ENCODE data around the gene GABBR2. TPM values are rescaled to one million over a fixed set of nuclear protein-coding genes. Genes with fewer than 3 reads are reported as not detected.

Gene GABBR2
- total RNA-seq, 1 donor from 2014 or later, result 0.68 TPM

DNA sequence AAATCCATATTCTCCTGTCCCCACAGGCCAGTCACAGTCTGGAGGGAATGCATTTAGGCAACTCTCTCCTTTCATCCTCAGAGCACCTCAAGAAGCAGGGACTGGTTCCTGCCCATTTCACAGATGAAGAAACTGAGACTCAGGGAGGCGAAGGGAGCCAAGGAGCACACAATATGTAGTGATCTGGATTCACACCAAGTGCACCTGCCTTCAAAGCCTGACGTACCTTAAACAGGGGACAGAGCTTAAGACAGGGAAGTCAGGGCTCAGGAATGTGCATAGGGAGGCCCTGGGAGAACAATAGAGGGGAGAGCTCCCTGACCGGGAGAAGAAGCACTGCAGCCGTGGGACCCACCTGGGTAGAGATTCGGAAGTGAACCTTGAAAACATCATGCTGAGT, 83.0 kb downstream of the GABBR2 start:
- no peak for DNase-seq

DNA sequence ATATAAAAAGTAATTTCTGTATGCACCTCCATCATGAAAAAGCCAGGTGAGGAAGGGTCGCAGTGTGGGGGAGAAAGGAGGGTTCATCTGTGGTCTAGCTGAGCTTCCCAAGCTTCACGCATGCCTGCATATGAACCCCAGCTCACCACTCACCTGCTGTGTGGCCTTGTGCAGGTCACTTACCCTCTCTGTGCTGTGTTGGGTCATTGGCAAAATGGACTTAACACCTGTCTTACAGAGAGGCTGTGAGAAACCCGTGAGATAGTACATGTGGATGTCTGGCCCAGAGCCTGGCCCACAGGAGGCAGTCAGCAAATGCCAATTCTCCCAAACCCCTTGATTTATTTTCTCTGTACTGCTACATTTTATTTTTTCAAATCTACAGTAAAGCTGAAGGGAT, 88.9 kb downstream of the GABBR2 start:
- no peak for DNase-seq

DNA sequence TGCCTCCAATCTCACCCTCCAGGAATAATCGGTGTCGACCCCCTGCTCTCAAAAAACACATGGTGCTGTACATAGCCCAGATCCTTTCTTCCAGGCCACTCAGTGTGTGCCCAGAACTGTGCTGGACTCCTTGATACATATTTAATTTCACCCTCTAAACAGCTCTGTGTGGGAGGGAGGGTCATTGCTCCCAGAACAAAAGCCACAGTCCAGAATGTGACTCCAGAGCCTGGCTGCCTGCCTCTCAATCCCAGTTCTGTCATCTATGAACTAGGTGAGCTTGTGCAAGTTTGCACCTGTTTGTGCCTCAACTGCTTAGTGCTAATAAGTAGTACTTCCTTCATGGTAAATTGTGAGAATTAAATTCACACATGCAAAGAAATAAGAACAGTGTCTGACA, 93.1 kb downstream of the GABBR2 start:
- no peak for DNase-seq

DNA sequence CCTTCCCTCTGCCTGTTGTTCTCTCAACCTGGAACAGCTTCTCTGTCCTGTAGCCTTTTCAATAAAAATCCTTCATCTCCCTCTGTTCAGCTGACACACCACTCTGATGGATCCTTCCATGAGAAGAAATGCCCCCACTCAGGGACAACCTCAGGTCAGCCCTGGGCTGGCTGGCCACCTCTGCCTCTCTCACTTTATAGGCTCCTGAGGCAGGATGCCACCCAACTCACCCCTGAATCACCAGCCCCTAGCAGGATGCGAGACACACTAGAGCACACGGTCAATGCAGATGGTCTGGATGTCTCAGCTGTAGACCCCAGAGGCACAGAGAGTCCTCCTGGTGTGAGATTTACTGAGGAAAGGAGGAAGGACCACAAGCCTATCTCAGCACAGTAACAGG, 93.8 kb downstream of the GABBR2 start:
- DNase-seq, result no peak

DNA sequence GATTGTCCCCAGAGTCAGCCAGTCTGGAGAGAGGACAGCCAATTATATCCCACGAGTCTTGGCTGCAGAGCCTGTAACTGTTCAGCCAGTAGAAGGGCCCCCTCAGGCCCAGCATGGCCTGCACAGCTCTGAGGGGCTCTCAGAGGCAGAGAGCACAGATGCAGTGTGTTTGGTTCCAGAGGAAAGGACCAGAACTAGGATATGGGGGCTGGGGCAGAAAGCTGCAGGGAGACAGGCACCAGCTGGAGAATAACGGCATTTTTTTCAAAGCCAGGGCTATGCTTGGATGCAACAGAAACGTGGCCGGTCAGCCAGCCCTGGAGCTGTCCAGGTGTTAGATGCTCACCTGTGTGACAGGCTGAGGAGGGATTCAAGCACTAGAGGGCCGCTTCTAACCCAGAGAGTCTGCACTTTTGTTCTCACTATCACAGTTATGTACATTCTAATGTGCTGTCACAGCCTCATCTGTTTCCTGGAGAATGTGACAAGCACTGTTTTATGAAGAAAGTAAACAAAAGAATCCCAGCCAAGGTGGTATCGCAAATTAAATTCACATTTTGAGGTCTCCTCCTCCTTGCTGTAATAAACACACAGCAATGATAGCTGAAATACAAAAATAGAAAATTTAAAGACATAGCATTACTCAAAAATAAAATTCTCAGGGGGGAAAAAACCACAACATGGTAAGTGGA, 96.5 kb downstream of the GABBR2 start:
- no peak for DNase-seq

DNA sequence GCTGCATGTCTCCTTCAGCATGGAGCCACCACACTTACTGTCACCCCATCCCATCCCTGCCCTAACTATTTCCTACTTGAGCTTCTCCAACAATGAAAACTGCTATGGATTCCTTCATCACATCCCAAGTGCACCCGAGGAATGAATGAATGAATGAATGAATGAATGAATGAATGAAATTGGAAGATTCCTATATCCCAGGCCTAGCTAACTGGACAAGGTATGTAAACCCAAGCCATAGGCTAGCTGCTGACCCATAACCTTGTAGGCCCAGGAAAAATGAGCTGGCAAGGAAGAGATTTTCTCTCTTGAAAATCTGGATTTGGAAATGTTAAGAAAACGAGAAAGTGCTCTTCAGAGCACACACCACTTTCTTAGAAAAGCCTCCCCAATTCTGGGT, 97.4 kb downstream of the GABBR2 start:
- no peak for DNase-seq

DNA sequence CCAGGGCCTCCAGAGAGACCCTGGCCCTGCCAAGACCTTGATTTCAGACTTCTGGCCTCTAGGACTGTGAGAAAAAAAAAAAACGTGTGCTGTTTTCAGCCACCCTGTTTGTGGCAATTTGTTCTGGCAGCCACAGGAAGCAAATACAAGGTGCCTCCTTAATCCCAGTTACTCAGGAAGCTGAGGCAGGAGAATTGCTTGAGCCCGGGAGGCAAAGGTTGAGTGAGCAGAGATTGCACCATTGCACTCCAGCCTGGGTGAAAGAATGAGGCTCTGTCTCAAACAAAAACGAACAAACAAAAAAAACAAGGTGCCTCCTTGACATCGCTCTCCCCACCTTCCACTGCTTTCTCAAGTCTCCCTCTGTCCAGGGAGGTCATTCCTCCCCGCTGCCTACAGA, 98.0 kb downstream of the GABBR2 start:
- DNase-seq, result peak; percentile 72

DNA sequence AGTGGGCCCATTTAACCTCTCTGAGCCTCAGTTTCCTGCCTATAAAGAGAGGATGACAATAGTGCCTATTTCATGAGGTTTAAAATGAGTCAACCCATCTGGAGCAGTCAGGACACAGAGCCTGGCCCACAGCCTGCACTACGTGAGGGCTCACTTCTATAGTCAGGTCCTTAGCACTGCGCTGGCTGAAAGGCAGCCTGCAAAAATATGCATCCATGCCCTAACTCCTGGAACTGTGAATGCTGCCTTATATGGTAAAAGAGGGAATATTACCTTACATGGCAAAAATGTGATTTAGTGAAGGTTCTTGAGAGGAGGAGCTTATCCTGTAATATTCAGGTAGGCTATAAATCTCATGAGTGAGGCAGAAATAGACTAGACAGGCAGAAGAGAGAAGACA, 98.5 kb downstream of the GABBR2 start:
- peak; percentile 74 for DNase-seq

DNA sequence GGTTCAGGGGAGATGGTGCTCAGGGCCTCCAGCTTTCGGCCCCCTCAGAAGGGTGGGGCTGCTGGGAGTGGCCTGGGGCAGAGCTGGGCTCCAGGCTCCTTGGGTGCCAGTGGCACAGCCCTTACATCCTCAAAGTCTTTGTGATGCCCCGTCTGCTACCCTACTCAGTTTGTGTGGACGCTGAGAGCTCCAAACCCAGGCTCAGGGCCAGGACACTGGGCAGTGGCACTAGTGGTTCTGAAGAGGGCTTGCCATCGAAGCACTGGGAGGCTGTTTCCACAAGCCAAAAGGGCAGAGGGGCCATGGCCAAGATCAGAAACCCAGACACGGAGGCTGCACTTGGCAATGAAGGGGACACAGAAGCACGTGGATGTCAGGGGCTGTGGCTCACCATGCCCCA, 99.1 kb downstream of the GABBR2 start:
- no peak for DNase-seq

DNA sequence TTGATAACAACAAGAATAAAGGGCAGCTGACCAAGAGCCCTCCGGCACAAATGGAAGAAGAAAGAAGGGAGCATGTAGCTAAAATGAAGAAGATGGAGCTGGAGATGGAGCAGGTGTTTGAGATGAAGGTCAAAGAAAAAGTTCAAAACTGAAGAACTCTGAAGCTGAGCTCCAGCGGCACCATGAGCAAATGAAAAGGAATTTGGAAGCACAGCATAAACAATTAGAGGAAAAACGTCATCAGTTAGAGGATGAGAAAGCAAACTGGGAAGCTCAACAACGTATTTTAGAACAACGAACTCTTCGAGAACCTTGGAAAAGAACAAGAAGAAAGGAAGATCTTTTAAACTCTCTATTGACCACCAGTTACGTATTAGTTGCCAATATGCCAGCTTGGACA, 100.9 kb downstream of the GABBR2 start:
- peak; percentile 93 for DNase-seq

DNA sequence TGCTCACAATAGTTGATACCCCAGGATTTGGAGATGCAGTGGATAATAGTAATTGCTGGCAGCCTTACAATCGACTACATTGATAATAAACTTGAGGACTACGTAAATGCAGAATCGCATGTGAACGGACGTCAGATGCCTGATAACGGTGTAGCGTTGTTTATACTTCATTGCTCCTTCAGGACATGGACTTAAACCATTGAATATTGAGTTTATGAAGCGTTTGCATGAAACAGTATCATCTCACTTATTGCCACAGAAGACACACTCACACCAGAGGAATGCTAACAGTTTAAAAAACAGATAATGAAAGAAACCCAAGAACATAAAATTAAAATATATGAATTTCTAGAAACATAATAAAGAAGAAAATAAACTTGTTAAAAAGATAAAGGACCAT, 101.6 kb downstream of the GABBR2 start:
- DNase-seq, result no peak

DNA sequence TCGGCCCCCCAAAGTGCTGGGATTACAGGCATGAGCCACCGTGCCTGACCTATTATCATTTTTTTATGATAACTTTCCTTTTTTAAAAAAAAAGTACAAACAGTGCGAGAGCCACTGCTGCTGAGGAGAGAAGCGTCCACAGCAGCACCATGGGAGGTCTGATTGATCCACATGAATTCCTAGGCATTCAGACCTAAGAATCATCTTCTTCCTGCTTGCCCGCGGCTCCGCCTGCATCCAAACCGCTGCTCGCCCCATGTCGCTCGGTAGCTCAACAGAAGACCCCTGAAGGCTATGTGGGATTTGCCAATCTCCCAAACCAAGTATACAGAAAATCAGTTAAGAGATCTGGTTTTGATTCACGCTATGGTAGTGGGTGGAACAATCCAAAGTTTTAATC, 102.0 kb downstream of the GABBR2 start:
- no peak for DNase-seq

DNA sequence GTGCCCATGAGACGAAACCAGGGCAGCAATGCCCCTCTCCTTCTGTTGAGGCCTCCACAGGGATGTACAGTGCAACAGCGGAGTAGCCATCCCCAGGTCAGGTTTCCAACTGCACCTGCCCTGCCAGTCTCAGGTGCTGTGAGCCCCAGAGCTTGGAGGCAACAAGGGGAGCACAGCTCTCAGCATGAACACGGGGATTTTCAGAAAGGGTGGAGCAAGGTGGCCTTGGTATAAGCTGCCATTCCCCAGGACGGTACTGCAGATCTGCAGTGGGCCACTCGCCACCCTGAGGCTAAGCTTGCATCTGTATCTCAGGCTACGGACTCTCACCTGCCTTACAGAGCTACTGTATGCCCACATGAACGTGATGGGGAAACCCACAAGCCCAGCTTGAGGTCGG, 103.6 kb downstream of the GABBR2 start:
- DNase-seq, result no peak

DNA sequence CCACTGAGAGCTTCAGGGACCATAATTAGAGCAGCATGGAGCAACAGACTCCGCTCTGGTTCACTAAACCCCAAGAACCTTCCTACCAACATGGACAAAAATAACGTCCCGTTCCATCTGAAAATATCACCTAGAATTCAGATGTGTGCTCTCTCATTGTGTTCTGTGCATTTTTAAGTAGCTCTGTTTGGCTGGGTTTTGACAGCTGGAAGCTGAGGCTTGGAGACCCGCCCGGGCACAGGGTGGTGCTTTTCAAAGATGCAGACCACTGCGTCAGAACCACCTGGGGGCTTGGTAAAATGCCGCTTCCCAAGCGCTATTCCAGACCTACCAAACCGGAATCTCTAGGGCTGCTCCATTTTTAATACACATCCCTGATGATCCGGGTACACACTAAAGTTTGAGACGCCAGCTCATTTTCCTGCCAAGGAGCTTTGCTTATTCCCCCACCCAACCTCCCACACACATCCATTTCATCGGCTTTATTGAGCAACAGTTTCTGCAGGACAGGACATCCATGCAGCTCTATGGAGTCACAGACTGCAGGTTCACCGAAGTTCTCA, 104.8 kb downstream of the GABBR2 start:
- no peak for DNase-seq

DNA sequence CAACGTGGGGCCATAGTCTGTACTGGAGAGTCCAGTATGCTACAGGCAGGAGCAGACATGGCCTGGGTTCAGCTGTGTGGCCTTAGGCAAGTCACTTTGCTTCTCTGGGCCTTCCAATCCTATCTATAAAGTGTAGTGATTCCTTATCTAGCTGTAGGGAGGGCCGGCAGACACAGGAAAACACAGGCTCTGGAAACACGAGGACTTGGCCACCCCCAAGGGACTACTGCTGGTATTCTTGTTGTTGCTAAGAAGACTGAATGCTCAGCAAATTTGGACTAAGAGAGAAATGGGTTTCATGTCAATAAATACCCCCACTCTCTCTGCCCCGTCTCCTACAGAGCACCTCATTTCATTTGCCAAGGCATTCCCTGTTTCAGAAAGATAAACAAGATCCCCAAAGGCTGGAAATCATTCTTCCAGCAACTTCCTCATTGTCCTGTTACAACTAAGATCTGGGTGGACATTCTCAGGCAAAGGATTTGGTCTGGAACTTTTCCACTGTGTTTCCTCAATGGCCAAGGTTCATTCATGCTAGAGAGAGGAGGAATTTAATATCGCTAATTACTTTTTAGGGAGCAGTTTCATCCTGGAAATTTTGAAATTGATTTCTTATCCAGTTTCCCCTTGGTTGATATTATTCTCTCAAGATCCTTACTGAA, 105.8 kb downstream of the GABBR2 start:
- DNase-seq, result peak; percentile 28

DNA sequence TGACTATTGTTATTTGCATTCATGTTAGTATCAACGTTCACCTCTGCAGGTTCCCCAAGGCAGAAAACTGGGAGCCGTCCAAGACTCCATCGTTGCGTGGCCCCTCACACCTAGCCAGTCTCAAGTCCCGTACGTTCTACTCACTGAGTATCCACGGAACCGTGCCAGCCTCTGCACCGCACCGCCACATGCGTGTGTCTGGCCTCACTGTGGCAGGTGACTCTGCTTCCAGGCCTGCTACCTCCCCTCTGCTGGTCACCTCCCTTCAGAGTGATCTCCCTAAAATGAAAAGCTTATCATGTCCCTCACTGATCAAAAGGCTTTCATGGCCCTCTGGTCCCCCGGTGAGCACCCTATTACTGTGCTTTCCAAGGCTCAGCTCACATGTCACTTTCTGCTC, 108.1 kb downstream of the GABBR2 start:
- no peak for DNase-seq

DNA sequence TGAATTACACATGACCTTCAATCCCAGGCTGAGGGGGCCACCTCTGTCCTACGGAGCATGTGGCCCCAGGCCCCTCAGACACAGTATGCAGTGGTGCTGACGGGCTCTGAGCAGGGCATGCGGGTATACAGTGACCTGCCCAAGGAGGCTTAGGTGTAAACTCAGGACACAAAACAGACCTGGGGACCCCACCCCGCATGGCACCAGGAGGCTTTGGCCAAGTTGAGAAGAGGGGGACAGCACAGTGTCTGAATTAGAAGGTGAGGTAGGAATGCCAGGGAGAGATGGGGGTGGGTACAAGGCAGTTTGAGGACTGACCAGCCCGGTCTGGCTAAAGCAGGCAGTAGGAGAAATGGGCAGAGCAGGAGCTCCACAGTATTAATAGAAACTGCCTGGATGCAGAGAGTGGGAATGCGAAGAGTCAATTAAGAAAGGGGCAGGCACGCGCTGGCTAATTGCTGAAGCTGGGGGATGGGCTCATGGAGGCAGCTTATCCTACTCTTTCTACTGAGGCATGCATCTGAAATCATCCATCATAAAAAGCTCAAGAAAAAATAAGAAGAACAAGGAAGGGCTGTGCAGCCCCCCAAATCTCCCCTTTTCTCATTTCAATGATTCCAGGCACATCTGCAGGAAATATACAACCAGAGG, 109.0 kb downstream of the GABBR2 start:
- DNase-seq, result no peak

DNA sequence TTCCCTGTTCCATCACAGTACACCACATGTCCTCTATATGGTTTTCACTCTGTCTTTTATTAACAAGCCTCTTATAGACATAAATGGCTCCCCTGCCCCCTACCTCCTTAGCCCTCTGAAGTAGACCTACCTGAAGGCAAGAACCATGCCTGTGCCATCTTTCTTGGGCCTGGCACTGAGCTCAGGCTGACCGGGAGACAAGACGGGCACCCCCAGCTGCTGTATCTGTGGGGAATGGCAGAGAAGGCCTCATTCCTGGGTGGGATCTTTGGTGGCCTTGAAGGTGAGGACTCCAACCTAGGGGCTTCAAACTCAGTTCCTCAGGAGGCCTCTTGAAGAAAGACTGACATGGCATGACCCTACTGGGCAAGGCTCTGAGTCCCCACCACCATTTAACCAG, 109.9 kb downstream of the GABBR2 start:
- no peak for DNase-seq

DNA sequence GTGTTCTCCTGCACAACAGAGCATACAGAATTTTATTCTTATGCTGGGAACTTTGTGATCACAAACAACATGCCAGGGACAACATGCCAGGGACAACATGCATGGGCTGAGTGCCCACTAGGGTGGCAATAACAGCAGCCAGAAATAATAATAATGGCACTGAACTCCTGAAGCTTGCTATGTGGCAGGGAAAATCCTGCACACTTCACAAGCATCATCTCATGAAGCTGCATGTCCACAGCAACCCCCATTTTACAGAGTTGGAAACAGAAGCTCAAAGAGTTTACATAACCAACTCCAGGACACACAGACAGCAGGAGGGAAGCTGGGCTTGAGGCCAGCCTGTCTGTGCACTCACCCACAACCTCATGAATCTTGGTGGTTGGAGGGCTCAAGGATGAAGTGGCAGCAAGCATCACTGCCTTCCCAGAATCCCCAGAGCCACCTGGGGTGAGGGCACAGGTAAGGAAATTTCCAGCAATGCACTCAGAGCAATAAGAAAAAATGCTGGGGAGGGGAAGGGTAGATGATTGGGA, 111.4 kb downstream of the GABBR2 start:
- no peak for DNase-seq

DNA sequence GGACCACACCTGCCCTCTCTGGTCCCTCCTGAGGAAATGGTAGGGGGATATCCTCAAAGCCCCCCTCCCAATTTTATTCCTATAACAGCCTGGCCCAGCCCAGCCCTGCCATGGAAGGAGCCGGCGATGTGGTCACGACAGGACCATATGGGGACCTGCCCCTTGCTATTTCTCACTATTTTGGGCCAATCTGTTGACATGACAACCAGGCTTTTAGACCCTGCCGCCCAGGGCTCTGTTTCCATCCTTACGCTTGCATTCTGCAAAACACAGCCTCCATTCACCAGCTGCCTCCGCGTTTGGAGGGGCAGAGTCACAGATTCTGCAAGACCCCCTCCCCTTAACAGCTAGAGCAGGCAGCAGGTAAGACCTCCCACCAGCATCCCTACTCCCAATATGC, 112.2 kb downstream of the GABBR2 start:
- DNase-seq, result no peak

DNA sequence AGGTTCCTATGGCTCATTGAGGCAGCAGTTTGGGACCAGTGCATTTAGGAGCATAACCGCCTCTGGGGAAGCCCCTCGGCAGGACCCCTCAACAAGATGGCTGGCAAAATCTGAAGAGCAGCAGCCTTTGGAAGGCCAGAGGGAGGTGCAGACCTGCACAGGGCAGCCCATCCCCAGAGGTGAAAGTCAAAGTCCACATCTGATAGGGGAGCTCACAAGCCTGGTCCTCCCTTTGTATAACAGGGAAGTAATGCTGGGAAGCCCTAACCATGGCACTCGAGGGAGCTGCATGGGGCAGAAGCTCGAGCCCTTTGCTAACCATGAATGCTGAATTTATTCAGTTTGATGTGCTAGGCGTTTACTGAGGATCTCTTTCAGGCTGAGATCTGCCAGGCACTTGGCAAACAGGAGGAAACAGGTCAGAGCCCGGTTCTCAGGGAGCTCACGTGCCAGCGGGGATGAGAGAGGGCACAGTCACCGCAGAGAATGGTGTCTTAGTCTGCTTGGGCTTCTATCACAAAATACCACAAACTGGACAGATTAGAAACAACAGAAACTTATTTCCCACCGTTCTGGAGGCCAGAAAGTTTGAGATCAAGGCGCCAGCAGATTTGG, 114.1 kb downstream of the GABBR2 start:
- no peak for DNase-seq

DNA sequence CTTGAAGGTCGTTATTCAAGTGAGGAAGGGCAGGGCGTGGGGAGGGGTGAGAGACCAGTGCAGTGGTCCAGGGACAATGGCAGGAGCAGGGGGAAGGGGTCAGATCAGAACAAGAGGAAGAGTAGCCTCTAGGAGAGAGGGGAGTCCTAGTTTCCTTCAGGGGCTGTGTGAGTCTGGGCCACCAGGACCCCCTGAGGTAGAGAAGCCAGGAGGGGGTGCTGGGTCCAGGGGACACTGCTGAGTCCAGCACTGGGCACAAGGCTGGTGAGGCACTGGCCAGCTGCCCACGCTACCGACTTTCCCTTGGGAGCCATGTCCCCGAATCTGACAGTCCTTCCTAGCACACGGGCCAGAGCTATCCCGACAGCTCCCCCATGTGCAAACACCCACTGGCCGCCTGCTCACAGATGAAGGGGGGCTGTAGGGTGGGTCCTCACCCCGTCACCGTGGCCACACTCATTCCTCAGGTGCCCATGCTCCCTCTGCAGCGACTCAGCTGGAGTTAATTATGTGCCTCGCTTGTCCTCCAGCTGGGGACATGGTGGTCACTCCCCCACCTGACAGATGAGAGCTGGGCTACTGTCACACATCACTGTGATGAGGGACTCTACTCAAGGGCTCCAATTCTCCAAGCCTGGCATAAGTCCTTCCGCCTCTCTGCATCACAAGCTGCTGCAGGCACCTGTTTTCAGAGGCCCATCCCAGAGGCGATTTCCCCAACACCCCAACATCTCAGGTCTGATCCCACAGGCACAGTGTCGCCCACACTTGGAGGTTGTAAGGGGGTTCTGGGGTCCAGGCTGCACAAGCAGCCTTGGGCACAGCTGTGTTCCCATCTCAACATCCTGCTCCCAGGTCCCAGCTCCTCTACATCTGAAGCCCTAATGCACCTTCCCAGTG, 115.1 kb downstream of the GABBR2 start:
- no peak for DNase-seq
